Uterus (tissue), 4 donors: Measurements from ENCODE around the gene TANGO2. TPM values are rescaled to one million over a fixed set of nuclear protein-coding genes. Genes with fewer than 3 reads are reported as not detected.

Source experiments
- DNase-seq, 2 donors: peaks; one replicate each; pipeline ENCODE4 v3.0.0-alpha.2; 2019 to 2020
- H3K27ac ChIP-seq, 2 donors: fragments of 200-600 bp; sonication (generic); 1 replicate in 1 of 2; 2 replicates in 1 of 2; pipeline ENCODE4 v1.5.1; 2016 to 2018
- H3K27me3 ChIP-seq, 2 donors: fragments of 200-600 bp; sonication (generic); one replicate each; pipeline ENCODE4 v1.5.1; 2018 to 2019; ENCODE audit warnings: control low read depth in 1 of 2
- H3K36me3 ChIP-seq, 2 donors: fragments of 200-600 bp; sonication (generic); one replicate each; pipeline ENCODE4 v1.5.1; 2019; ENCODE audit warnings: control low read depth in 1 of 2
- H3K4me1 ChIP-seq, 2 donors: fragments of 200-600 bp; sonication (generic); one replicate each; pipeline ENCODE4 v1.5.1; 2018 to 2019; ENCODE audit warnings: control low read depth in 1 of 2
- H3K4me3 ChIP-seq, 2 donors: fragments of 200-600 bp; sonication (generic); 1 replicate in 1 of 2; 2 replicates in 1 of 2; pipeline ENCODE4 v1.5.1; 2018 to 2019; ENCODE audit warnings: mild to moderate bottlenecking in 1 of 2
- H3K9me3 ChIP-seq, 2 donors: fragments of 200-600 bp; sonication (generic); one replicate each; pipeline ENCODE4 v1.5.1; 2019; ENCODE audit warnings: control low read depth in 1 of 2
- CTCF ChIP-seq, 4 experiments: fragments of 200-600 bp in 2 of 4; fragments of 450-650 bp in 2 of 4; sonication (generic) in 2 of 4; IDR thresholded peaks; one replicate each; pipeline ENCODE4 v1.5.1; 2016 to 2019; ENCODE audit warnings: antibody characterized with exemption in 4 of 4, mild to moderate bottlenecking in 2 of 4, moderate library complexity in 1 of 4
- POLR2A ChIP-seq, 2 donors: fragments of 450-650 bp; IDR thresholded peaks; one replicate each; pipeline ENCODE4 v1.6.1; 2016; ENCODE audit warnings: antibody characterized with exemption in 2 of 2, mild to moderate bottlenecking in 1 of 2, moderate library complexity in 1 of 2
- intact Hi-C: fragments of 100-400 bp; cut with DNase I; formaldehyde crosslinking; loops from one replicate; pipeline ENCODE4 v1.15.1; 2023; ENCODE audit warnings: low total_unique reads
- total RNA-seq, 4 donors: library from RNA; depleted of rRNA in 3 of 4; stranded (reverse); fragments of >200 nt in 3 of 4; gene quantifications; one replicate each; pipeline versions ENCODE4 v1.1.0 to v1.2.4, GENCODE V29; 2014 to 2023
- donor health status: DM: yes; HTN: yes; CAD: no.

Gene TANGO2
- total RNA-seq, 4 donors from 2014 or later: 2.8 to 25.1 (median 13.3) TPM

DNA sequence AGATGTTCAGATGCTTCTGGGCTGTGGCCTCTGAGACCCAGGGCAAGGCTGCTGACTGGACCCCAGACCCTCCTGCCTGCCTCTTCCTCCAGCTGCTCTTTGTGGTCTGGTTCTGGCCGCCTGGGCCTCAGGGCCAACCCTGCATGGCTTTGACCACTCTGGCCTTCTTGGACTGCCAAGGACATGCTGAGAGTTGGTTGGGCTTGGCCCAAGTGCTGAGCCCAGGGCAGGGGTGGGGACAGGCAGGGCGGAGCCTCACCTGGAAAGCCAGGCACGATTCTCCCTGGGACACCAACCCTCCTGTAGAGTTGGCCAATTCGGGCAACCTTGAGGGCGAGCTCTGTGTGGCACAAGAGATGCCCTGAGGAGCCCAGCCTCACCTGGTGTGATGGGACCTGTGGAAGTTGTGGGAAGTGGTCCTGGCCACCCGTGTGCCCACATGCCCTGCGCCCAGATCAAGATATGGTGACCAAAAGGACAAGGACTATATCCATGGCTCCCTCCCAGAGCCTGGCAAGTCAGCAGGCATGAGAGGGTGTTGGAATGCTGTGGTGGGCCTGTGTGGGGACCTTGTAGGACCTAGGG is 11.6 kb downstream of the TANGO2 start:
- TF ChIP-seq POLR2A (IDR thresholded peaks at IDR 0.05): no peak
- TF ChIP-seq CTCF (IDR thresholded peaks at IDR 0.05): no peak
- intact Hi-C loops: no loop called here
- Histone ChIP-seq H3K36me3 (no peaks in the 10 kb centered on the region), H3K27ac (no peak overlapping the region), H3K4me1 (no peaks in the 10 kb centered on the region), H3K9me3 (no peaks in the 10 kb centered on the region), H3K27me3 (no peaks in the 10 kb centered on the region), H3K4me3 (no peak overlapping the region)
- DNase-seq: no peak

DNA sequence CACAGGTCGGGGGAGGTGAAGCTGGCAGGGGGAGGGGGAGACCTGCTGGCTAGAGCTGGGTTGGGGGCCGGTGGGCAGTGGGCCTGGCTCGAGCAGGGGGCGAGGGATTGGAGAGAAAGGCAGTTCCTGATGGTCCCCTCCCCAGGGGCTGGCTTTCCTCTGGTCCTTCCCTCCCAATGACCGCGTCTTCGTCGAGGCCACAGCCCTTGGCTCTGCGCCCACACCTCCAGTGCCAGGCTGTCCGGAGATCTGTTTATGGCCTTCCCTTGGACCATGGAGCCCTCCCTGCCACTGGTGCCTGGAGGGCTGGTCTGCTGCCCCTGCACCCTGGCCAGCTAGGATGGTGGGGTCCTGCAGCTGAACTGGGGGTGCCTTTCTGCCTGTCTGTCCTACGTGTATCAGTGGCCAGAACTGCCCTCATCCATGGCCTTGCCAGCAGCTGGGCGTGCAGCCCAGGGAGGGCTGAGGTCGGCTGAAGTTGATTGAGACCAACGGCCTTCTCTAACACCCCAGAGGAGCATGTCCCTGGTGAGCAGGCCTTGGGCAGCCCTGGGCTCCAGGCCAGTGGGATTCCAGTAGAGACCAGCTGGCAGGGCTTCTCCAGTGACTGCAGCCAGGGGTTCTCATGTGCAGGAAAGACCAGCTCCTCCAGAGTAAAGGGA is 12.3 kb downstream of the TANGO2 start:
- intact Hi-C loops: no loop called here
- Histone ChIP-seq H3K4me3 (no peak overlapping the region), H3K27me3 (no peaks in the 10 kb centered on the region), H3K36me3 (no peaks in the 10 kb centered on the region), H3K9me3 (no peaks in the 10 kb centered on the region), H3K4me1 (no peaks in the 10 kb centered on the region), H3K27ac (no peak overlapping the region)
- TF ChIP-seq CTCF (IDR thresholded peaks at IDR 0.05): no peak
- no peak for TF ChIP-seq POLR2A (IDR thresholded peaks at IDR 0.05)
- no peak for DNase-seq

DNA sequence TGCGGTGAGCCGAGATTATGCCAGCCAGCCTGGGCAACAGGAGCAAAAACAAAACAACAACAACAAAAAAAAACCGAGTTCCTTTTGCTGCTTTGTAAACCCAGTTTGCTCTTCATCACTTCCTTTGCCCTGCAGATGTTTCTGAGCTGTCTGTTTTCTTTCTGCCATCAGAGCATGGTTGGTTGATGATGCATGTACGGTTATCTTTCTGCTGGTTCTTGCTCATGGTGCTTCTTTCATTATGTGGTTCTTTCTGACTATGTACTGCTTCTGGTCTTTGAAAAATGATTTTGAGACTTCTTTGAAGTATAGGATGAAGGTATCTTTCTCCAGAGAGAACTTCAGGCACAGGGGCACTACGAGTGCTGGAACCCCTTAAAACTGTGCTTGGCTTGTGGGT is 13.2 kb downstream of the TANGO2 start:
- intact Hi-C loops: no loop called here
- no peak for DNase-seq
- TF ChIP-seq CTCF (IDR thresholded peaks at IDR 0.05) (no peak), POLR2A (IDR thresholded peaks at IDR 0.05) (no peak)
- no peak overlapping the region for H3K27ac ChIP-seq
- no peak overlapping the region for H3K4me3 ChIP-seq
- H3K9me3 ChIP-seq: no peaks in the 10 kb centered on the region
- H3K36me3 ChIP-seq: no peaks in the 10 kb centered on the region
- no peaks in the 10 kb centered on the region for H3K27me3 ChIP-seq
- no peaks in the 10 kb centered on the region for H3K4me1 ChIP-seq

DNA sequence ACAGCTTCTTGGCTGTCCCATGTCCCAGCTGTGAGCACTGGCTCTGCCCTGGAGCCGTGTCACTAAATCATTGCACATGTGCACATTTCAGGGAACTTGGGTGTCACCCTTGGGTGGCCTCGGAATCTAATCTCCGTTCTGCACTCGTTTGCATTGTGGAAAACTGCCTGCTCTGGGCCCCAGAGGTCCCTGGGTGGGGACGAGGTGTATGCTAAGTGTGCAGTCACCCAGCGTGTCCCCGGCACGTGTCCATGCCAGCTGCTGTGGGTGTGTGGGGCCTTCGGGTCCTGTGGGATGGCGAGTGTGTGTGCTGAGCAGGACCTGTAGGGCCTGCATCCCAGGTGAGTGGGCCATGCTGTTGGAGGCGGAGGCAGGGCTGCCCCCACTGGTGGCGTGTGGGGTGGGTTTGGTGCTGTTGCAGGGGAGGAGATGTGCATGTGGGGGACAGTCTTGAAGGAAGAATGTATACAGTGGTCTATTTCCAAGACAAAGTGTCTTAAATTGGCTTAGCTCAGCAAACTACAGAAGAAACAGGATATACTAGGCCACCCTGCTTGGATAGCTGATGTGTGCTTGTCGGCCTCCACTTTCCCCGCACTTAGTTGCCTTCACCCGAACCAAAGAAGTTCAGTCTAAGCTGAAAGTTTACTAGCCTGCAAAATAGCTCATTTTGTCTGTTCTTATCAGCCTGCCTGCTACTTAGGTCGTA is 14.6 kb downstream of the TANGO2 start:
- H3K27ac ChIP-seq: no peak overlapping the region
- TF ChIP-seq CTCF (IDR thresholded peaks at IDR 0.05) (no peak), POLR2A (IDR thresholded peaks at IDR 0.05) (no peak)
- H3K9me3 ChIP-seq: no peaks in the 10 kb centered on the region
- H3K4me1 ChIP-seq: no peaks in the 10 kb centered on the region
- intact Hi-C loops: no loop called here
- no peak overlapping the region for H3K4me3 ChIP-seq
- no peak for DNase-seq
- no peaks in the 10 kb centered on the region for H3K36me3 ChIP-seq
- no peaks in the 10 kb centered on the region for H3K27me3 ChIP-seq

DNA sequence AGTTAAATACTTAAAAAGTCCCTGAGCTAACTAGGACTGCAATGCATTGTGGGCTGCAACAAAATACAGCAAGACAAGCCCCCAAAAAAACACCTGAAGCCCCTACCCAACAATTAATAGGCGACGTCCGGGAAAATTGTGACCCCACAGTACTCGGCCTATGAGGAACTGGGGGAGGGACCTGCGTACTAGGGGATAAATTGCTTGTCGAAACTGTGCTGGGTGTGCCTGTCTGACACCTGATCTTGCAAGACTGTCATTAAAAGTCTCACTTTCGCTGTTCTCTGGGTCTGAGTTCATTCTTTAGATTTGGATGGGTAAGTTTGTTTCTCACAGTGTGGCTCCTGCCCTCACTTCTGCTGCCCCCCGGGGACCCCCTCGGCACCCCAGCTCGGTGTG is 15.2 kb downstream of the TANGO2 start:
- H3K27ac ChIP-seq: no peak overlapping the region
- H3K4me3 ChIP-seq: no peak overlapping the region
- intact Hi-C loops: no loop called here
- TF ChIP-seq CTCF (IDR thresholded peaks at IDR 0.05) (no peak), POLR2A (IDR thresholded peaks at IDR 0.05) (no peak)
- no peaks in the 10 kb centered on the region for H3K36me3 ChIP-seq
- no peak for DNase-seq
- no peaks in the 10 kb centered on the region for H3K27me3 ChIP-seq
- no peaks in the 10 kb centered on the region for H3K9me3 ChIP-seq
- no peaks in the 10 kb centered on the region for H3K4me1 ChIP-seq
